SK-N-SH (cell line): ENCODE data around the gene SFXN3. TPM values are rescaled to one million over a fixed set of nuclear protein-coding genes. Genes with fewer than 3 reads are reported as not detected.

Experiments used
- CTCF ChIA-PET: fragments of 300-600, 350-600 bp; formaldehyde crosslinking; extraction: SDS; loops from one replicate; lab custom pipeline; 2021; lab: Yijun Ruan, JAX
- POLR2A ChIA-PET: fragments of 350-600 bp; sonication (Branson Sonifier 250); formaldehyde crosslinking; extraction: SDS; loops from one replicate; lab custom pipeline; 2020; ENCODE audit warnings: antibody characterized with exemption, inconsistent platforms; lab: Yijun Ruan, JAX
- DNase-seq: peaks from one replicate; pipeline ENCODE4 v3.0.0; 2012
- H2AFZ ChIP-seq: fragments of 200-600 bp; sonication (generic); 2 replicates; pipeline ENCODE4 v1.8.1; 2016; ENCODE audit warnings: antibody characterized with exemption, mild to moderate bottlenecking, low read depth
- H3F3A ChIP-seq: fragments of 200-600 bp; sonication (generic); replicated peaks from 2 replicates; pipeline ENCODE3; 2016; ENCODE audit warnings: antibody characterized with exemption, mild to moderate bottlenecking; ENCODE audit not compliant: insufficient read depth
- H3K27ac ChIP-seq, 2 experiments: fragments of 200-500 bp in 1 of 2; fragments of 200-600 bp in 1 of 2; sonication (Bioruptor generic) in 1 of 2; sonication (generic), shearing (Covaris generic) in 1 of 2; 2 replicates each; pipeline versions ENCODE4 v1.5.1 to v1.6.1; 2014 to 2016; ENCODE audit warnings: low read depth in 2 of 2, inconsistent platforms in 1 of 2, low read length in 1 of 2, mild to moderate bottlenecking in 1 of 2, mixed read lengths in 1 of 2
- H3K27me3 ChIP-seq: fragments of 200-600 bp; sonication (generic), shearing (Covaris generic); 2 replicates; pipeline ENCODE4 v1.6.1; 2016; ENCODE audit warnings: mixed run types; ENCODE audit not compliant: insufficient read depth
- H3K36me3 ChIP-seq, 2 experiments: fragments of 200-500 bp in 1 of 2; fragments of 200-600 bp in 1 of 2; sonication (Bioruptor generic) in 1 of 2; sonication (generic) in 1 of 2; replicated peaks in 1 of 2; 2 replicates each; pipeline versions ENCODE3 to v1.5.1; 2014 to 2016; ENCODE audit warnings: low read length in 1 of 2, mild to moderate bottlenecking in 1 of 2; ENCODE audit not compliant: insufficient read depth in 2 of 2, control insufficient read depth in 1 of 2
- H3K4me1 ChIP-seq, 2 experiments: fragments of 200-500 bp in 1 of 2; fragments of 200-600 bp in 1 of 2; sonication (Bioruptor generic) in 1 of 2; sonication (generic), shearing (Covaris generic) in 1 of 2; 2 replicates each; pipeline versions ENCODE4 v1.5.1 to v1.6.1; 2014 to 2016; ENCODE audit warnings: low read depth in 1 of 2, low read length in 1 of 2, mixed run types in 1 of 2; ENCODE audit not compliant: insufficient read depth in 2 of 2, control insufficient read depth in 1 of 2
- H3K4me2 ChIP-seq: fragments of 200-600 bp; sonication (generic), shearing (Covaris generic); 2 replicates; pipeline ENCODE4 v1.6.1; 2017; ENCODE audit warnings: mixed run types
- H3K4me3 ChIP-seq, 2 experiments: fragments of 200-500 bp in 1 of 2; fragments of 200-600 bp in 1 of 2; sonication (Bioruptor generic) in 1 of 2; sonication (generic), shearing (Covaris generic) in 1 of 2; 2 replicates each; pipeline versions ENCODE4 v1.5.1 to v1.8.1; 2014 to 2016; ENCODE audit warnings: low read depth in 2 of 2, inconsistent platforms in 1 of 2, low read length in 1 of 2, mild to moderate bottlenecking in 1 of 2, mixed read lengths in 1 of 2, moderate library complexity in 1 of 2
- H3K79me2 ChIP-seq: fragments of 200-600 bp; sonication (generic); 2 replicates; pipeline ENCODE4 v1.8.1; 2017; ENCODE audit warnings: mild to moderate bottlenecking; ENCODE audit not compliant: insufficient read depth
- H3K9ac ChIP-seq: fragments of 200-600 bp; sonication (generic); 2 replicates; pipeline ENCODE4 v1.6.1; 2017; ENCODE audit warnings: mixed run types
- H3K9me2 ChIP-seq: fragments of 200-600 bp; sonication (generic); 2 replicates; pipeline ENCODE4 v1.6.1; 2017; ENCODE audit warnings: mixed run types
- H3K9me3 ChIP-seq: fragments of 200-600 bp; sonication (generic); 2 replicates; pipeline ENCODE4 v1.6.1; 2017; ENCODE audit warnings: mixed run types, mild to moderate bottlenecking, moderate library complexity
- H4K20me1 ChIP-seq: fragments of 200-600 bp; sonication (generic); 2 replicates; pipeline ENCODE4 v1.6.1; 2017; ENCODE audit warnings: mild to moderate bottlenecking, mixed run types; ENCODE audit not compliant: insufficient read depth
- FOXJ3 ChIP-seq: sonication (generic); formaldehyde crosslinking; IDR thresholded peaks from 2 replicates; pipeline ENCODE4 v1.5.1; 2020; ENCODE audit warnings: mild to moderate bottlenecking, missing genetic modification reagents
- NRF1 ChIP-seq: IDR thresholded peaks from 2 replicates; pipeline ENCODE4 v1.6.1; 2012; ENCODE audit warnings: low read depth, mild to moderate bottlenecking, low read length
- POLR2AphosphoS5 ChIP-seq: IDR thresholded peaks from 2 replicates; pipeline ENCODE4 v1.6.1; 2012; ENCODE audit warnings: low read depth, low read length
- RXRA ChIP-seq: IDR thresholded peaks from 2 replicates; pipeline ENCODE4 v1.4.0; 2012; ENCODE audit warnings: low read depth, mild to moderate bottlenecking, borderline replicate concordance
- SIN3A ChIP-seq: IDR thresholded peaks from 2 replicates; pipeline ENCODE4 v1.6.1; 2012; ENCODE audit warnings: low read depth, mild to moderate bottlenecking, low read length, moderate library complexity, borderline replicate concordance
- SMC3 ChIP-seq: IDR thresholded peaks from 2 replicates; pipeline ENCODE4 v1.6.1; 2012; ENCODE audit warnings: low read depth, low read length, improper control_type of control experiment
- USF1 ChIP-seq: IDR thresholded peaks from 2 replicates; pipeline ENCODE4 v1.4.0; 2012; ENCODE audit warnings: low read depth, borderline replicate concordance
- WGBS: methylation state at CpG from one replicate; pipeline ENCODE4 v1.1.6; 2017; ENCODE audit warnings: low lambda C conversion rate; 5-methylcytosine and 5-hydroxymethylcytosine counted together
- polyA plus RNA-seq, 3 experiments: library from polyadenylated mRNA; depleted of rRNA; stranded (reverse); fragments of >200 nt; gene quantifications; 2 replicates each; pipeline ENCODE4 v1.2.3, GENCODE V29; 2012
- TF ChIP-seq, protein P1 (sequence below): fragments of 150-350 bp; IDR thresholded peaks from 2 replicates; pipeline ENCODE4 v1.6.1; 2016; ENCODE audit warnings: mild to moderate bottlenecking, low read depth, low read length

The SFXN3 gene
- polyA plus RNA-seq, 1 of the 3 experiments (the other 2 are of a cell fraction): 142 TPM

DNA sequence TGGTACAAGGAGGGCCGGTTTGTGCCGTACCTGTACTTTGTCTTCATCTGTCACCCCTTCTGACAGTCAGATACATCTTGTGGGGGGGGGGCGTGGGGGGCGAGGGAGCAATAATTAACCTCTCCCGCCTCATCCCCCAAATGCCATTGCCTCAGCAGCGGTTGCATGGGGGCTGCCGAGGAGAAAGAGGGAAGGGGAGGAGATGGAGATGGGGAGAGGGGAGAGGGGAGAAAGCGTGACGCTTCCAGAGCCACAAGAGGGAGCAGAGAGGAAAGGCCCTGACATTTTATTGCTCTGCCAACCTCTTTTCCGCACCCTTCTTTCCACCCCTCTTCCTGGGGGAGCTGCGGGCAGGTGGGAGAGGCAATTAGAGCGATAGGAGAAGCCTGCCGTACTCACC is 42.6 kb downstream of the SFXN3 start:
- DNase-seq: no peak
- POLR2A ChIA-PET: interaction anchor here (0.6 kb wide), 1 partner anchor 12 kb away, joined by 3 read pairs; no protein-coding TSS in a partner anchor
- Histone ChIP-seq H3K4me2 (no peak overlapping the region), H3F3A (no peaks in the 10 kb centered on the region), H3K9ac (no peak overlapping the region), H3K79me2 (no peaks in the 10 kb centered on the region), H2AFZ (no peak overlapping the region), H3K9me2 (no peaks in the 10 kb centered on the region), H3K36me3 (no peaks in the 10 kb centered on the region), H3K9me3 (no peaks in the 10 kb centered on the region), H3K4me3 (no peak overlapping the region), H3K27ac (no peak overlapping the region), H4K20me1 (no peaks in the 10 kb centered on the region), H3K27me3 (peaks cover 34% of the 10 kb centered on the region; the same call in 1 of the 2 replicates), H3K4me1 (no peaks in the 10 kb centered on the region)
- no peak for TF ChIP-seq RXRA
- TF ChIP-seq NRF1: no peak
- TF ChIP-seq SMC3: no peak
- WGBS: 48% methylated on average over 13 of the region's 13 CpGs
- CTCF ChIA-PET: interaction anchor here (1.0 to 32.9 kb wide), 18 partner anchors 10 to 66 kb away, joined by 3 to 972 read pairs (median 5); partner anchors contain the start of genes KAZALD1 and TLX1

DNA sequence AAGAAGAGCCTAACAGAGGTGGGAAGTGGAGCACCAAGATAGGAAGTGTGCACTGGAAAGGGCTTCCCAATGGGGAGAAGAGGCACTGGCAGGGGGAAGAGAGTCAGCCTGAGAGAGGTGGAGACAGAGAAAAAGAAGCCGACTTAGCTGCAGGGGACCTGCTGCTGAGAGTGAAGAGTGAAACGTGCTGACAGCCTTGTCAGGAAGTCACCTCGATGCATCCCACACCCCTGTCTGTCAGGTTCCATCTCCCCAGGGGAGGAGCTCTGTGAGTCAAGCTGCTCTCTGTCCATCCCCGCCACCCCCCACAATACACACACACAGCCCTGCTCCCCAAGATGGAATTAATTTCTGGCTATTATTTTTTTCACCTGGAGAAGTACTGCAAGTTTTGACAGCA is 44.7 kb downstream of the SFXN3 start:
- POLR2A ChIA-PET: interaction anchor here (1.2 kb wide), 1 partner anchor 33 kb away, joined by 4 read pairs; no protein-coding TSS in a partner anchor
- peaks cover 34% of the 10 kb centered on the region; the same call in 1 of the 2 replicates for H3K27me3 ChIP-seq

GRCh38 chr10:101076630-101077029 is 45.6 kb downstream of the SFXN3 start:
- no peak overlapping the region for H3K9ac ChIP-seq
- H3K79me2 ChIP-seq: no peaks in the 10 kb centered on the region
- no peaks in the 10 kb centered on the region for H3K36me3 ChIP-seq
- peaks cover 0 to 16% of the 10 kb centered on the region in 2 experiments; a peak in 1 of 4 replicates for H3K4me1 ChIP-seq
- WGBS: 55% methylated on average over 5 of the region's 5 CpGs
- no peaks in the 10 kb centered on the region for H4K20me1 ChIP-seq
- no peak overlapping the region for H3K4me2 ChIP-seq
- H2AFZ ChIP-seq: no peak overlapping the region
- no peak for TF ChIP-seq SIN3A
- TF ChIP-seq FOXJ3 (CRISPR knock-in tag): no peak
- TF ChIP-seq USF1: no peak
- no peak for TF ChIP-seq POLR2AphosphoS5
- TF ChIP-seq, protein P1, sequence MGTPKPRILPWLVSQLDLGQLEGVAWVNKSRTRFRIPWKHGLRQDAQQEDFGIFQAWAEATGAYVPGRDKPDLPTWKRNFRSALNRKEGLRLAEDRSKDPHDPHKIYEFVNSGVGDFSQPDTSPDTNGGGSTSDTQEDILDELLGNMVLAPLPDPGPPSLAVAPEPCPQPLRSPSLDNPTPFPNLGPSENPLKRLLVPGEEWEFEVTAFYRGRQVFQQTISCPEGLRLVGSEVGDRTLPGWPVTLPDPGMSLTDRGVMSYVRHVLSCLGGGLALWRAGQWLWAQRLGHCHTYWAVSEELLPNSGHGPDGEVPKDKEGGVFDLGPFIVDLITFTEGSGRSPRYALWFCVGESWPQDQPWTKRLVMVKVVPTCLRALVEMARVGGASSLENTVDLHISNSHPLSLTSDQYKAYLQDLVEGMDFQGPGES: no peak
- ChIA-PET CTCF (interaction anchor here (0.7 to 32.9 kb wide), 11 partner anchors 9 to 176 kb away, joined by 3 to 972 read pairs (median 5); partner anchors contain the start of gene TLX1), POLR2A (no interaction called here)
- no peak overlapping the region for H3K27ac ChIP-seq
- no peaks in the 10 kb centered on the region for H3K9me2 ChIP-seq
- no peaks in the 10 kb centered on the region for H3K9me3 ChIP-seq
- no peak for DNase-seq
- H3K27me3 ChIP-seq: peaks cover 34% of the 10 kb centered on the region; the same call in 1 of the 2 replicates
- H3K4me3 ChIP-seq: no peak overlapping the region
- no peaks in the 10 kb centered on the region for H3F3A ChIP-seq

More for the DNA sequence above, 44.7 kb downstream of the SFXN3 start:
- no peak for TF ChIP-seq POLR2AphosphoS5
- H3K36me3 ChIP-seq: no peaks in the 10 kb centered on the region
- no peaks in the 10 kb centered on the region for H4K20me1 ChIP-seq
- CTCF ChIA-PET: interaction anchor here (0.5 to 32.9 kb wide), 13 partner anchors 8 to 177 kb away, joined by 3 to 972 read pairs (median 5); partner anchors contain the start of genes LZTS2 and TLX1
- no peak overlapping the region for H3K4me3 ChIP-seq
- H3K9me3 ChIP-seq: no peaks in the 10 kb centered on the region
- no peaks in the 10 kb centered on the region for H3F3A ChIP-seq
- peaks cover 0 to 12% of the 10 kb centered on the region in 2 experiments; a peak in 1 of 4 replicates for H3K4me1 ChIP-seq
- no peak overlapping the region for H2AFZ ChIP-seq
- H3K4me2 ChIP-seq: no peak overlapping the region
- DNase-seq: no peak
- no peaks in the 10 kb centered on the region for H3K9me2 ChIP-seq
- 25% methylated on average over 4 of the region's 4 CpGs for WGBS
- no peak overlapping the region for H3K9ac ChIP-seq
- H3K79me2 ChIP-seq: no peaks in the 10 kb centered on the region
- no peak overlapping the region for H3K27ac ChIP-seq
